ENCODE data around the gene FUOM. TPM values are rescaled to one million over a fixed set of nuclear protein-coding genes. Genes with fewer than 3 reads are reported as not detected.

The FUOM gene
- total RNA-seq, 2 donors from 2014 or later: 13.1 to 26.1 TPM

GRCh38 chr10:133336577-133337369 is 21.0 kb downstream of the FUOM start, which contains the start of gene CALY:
TSS of gene CALY (minus strand) at chr10:133336896. CDS start at chr10:133328989, 7,907 bp downstream.
- DNase-seq (ENCODE audit: low spot score) (no peak), ATAC-seq (ENCODE audit: insufficient number of reproducible peaks, low FRiP score, low read depth) (no peak)
- Histone ChIP-seq H3K4me3 (peak within 1 kb of the TSS; percentile 69), H3K27ac (no peak within 1 kb of the TSS), H3K4me1 (ENCODE audit: control insufficient read depth in 1 of 2, low read depth in 2 of 2) (peaks cover 17 to 22% of the 10 kb centered on the region in 2 donors), H3K9me3 (no peaks in the 10 kb centered on the region), H3K36me3 (no peaks in the 10 kb centered on the region), H3K27me3 (replicated peaks; ENCODE audit: insufficient read depth) (peaks cover 6% of the 10 kb centered on the region)
- TF ChIP-seq, protein P1, sequence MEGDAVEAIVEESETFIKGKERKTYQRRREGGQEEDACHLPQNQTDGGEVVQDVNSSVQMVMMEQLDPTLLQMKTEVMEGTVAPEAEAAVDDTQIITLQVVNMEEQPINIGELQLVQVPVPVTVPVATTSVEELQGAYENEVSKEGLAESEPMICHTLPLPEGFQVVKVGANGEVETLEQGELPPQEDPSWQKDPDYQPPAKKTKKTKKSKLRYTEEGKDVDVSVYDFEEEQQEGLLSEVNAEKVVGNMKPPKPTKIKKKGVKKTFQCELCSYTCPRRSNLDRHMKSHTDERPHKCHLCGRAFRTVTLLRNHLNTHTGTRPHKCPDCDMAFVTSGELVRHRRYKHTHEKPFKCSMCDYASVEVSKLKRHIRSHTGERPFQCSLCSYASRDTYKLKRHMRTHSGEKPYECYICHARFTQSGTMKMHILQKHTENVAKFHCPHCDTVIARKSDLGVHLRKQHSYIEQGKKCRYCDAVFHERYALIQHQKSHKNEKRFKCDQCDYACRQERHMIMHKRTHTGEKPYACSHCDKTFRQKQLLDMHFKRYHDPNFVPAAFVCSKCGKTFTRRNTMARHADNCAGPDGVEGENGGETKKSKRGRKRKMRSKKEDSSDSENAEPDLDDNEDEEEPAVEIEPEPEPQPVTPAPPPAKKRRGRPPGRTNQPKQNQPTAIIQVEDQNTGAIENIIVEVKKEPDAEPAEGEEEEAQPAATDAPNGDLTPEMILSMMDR (IDR thresholded peaks at IDR 0.05): no peak

DNA sequence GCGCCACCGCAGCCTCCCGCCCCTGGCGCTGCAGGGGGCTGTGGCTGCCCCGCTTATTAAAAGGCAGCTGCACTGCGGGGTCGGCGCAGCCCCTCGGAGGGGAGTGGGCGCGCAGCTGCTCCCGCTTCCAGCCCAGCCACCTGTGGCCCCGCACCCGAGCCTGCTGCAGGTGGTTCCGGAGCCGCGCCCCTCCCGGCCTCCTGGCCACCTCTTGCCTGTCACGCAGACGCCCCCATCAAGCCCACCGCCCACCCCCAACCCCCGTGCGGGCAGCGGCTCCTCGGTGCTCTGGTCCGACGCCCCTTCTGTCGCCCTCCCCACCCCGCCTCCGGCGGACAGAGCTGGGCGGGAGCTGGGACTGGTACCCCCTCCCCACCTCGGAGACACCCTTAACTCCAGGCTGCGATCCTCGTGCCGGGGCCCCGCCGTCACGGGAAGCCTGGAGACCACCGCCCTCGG is 21.7 kb downstream of the FUOM start:
- DNase-seq (ENCODE audit: low spot score) (no peak), ATAC-seq (ENCODE audit: insufficient number of reproducible peaks, low FRiP score, low read depth) (no peak)
- Histone ChIP-seq H3K27me3 (replicated peaks; ENCODE audit: insufficient read depth) (peaks cover 6% of the 10 kb centered on the region), H3K4me1 (ENCODE audit: control insufficient read depth in 1 of 2, low read depth in 2 of 2) (peaks cover 17 to 22% of the 10 kb centered on the region in 2 donors), H3K36me3 (no peaks in the 10 kb centered on the region), H3K4me3 (peak overlapping the region; percentile 69), H3K27ac (no peak overlapping the region), H3K9me3 (no peaks in the 10 kb centered on the region)
- TF ChIP-seq, protein P1 (IDR thresholded peaks at IDR 0.05): no peak

DNA sequence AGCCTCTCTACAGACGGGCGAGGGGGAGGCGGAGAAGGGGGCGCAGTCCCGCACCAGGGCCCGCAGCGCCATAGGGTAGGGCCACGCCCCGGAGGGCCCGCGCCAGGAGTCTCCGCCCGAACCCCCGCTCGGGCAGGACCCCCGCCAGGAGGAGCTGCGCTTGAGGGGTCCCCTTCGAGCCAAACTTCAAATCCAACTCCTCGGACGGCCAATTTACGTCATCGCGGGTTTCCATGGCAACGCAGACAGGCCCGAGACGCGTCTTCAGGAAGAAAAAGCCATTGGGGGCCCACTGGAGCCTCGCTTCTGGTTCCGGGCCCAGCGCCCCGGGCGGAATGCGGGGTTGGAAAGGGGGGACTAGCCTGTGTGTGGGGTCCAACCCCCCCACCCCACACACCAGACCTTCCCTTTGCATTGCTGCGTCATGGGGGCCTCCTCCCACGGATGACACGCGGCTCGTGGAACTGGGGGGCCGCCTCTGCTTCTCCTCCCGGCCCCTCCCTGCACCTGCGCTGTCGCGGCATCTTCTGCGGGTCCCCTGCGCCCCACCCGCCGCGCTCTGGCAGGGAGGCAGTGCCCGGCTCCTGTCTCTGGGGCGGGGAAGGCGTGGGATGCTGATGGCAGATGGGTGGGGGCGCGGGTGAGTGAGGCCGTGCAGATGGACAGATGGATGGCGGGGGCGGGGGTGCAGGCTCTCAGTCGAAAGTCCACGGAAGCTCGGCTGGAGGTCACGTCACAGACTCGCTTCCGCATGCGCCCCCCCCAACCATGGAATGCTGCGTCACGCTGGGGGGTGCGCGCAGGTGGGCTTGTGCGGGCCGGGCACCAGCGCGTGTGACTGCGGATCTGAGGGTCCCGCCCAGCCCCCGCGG is 22.3 kb downstream of the FUOM start:
- DNase-seq (ENCODE audit: low spot score) (no peak), ATAC-seq (ENCODE audit: insufficient number of reproducible peaks, low FRiP score, low read depth) (no peak)
- H3K4me1 ChIP-seq (ENCODE audit: control insufficient read depth in 1 of 2, low read depth in 2 of 2): peaks cover 17 to 22% of the 10 kb centered on the region in 2 donors
- H3K36me3 ChIP-seq: no peaks in the 10 kb centered on the region
- TF ChIP-seq, protein P1 (IDR thresholded peaks at IDR 0.05): no peak
- peak overlapping the region; percentile 69 for H3K4me3 ChIP-seq
- H3K9me3 ChIP-seq: no peaks in the 10 kb centered on the region
- no peak overlapping the region for H3K27ac ChIP-seq
- H3K27me3 ChIP-seq (replicated peaks; ENCODE audit: insufficient read depth): peaks cover 6% of the 10 kb centered on the region

DNA sequence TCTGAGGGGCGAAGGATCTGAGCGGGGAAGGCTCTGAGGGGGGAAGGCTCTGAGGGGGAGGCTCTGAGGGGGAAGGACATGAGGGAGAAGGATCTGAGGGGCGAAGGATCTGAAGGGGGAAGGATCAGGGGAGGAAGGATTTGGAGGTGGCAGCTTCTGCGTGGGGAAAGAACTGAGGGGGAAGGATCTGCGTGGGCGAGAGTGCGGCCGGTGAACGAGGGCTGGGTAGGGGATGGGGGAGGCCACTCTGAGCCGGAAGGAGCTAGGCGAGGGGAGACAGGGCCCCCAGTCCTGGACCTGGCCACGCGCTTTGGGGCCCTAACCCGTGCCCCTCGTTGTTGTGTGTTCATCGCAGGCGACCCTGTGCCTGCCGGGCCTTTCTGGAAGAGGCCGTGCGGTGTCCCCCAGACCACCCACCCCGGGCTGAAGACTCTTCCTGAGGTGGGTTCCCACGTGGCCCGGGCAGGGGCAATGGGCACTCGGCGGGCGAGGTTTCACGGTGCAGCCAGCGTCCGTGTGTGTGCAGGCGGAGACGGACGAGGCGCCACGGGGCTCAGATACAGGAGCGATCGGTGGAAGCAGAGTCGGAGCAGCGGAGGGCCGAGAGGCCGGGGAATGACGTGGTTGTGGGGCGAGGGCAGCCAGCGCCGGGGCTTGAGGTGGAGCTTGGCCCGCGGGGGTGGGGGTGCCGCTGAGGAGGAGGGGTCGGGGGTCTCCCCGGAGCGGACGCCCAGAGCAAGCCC is 23.1 kb downstream of the FUOM start:
- TF ChIP-seq, protein P1 (IDR thresholded peaks at IDR 0.05): no peak
- Histone ChIP-seq H3K27ac (no peak overlapping the region), H3K4me3 (peak overlapping the region; percentile 69), H3K4me1 (ENCODE audit: control insufficient read depth in 1 of 2, low read depth in 2 of 2) (peaks cover 17 to 25% of the 10 kb centered on the region in 2 donors), H3K27me3 (replicated peaks; ENCODE audit: insufficient read depth) (peaks cover 6% of the 10 kb centered on the region), H3K9me3 (no peaks in the 10 kb centered on the region), H3K36me3 (no peaks in the 10 kb centered on the region)
- no peak for ATAC-seq (ENCODE audit: insufficient number of reproducible peaks, low FRiP score, low read depth)
- no peak for DNase-seq (ENCODE audit: low spot score)

Measured in thoracic aorta (tissue), 2 donors.